GM12864 (cell line): Measurements from ENCODE around the gene BBS1.
"Not testable (repeated sequence)": the region's sequence is repeated elsewhere in the genome, so short reads cannot be mapped to it uniquely, and the experiment has no call there.

Source experiments
- DNase-seq: peaks from one replicate; pipeline ENCODE4 v3.0.0-alpha.2; 2011; ENCODE audit warnings: low read depth
- H3K4me3 ChIP-seq: 2 replicates; pipeline ENCODE4 v1.5.1; 2011; ENCODE audit warnings: mild to moderate bottlenecking, low read depth, low read length, control low read depth
- TF ChIP-seq, protein P1 (sequence below): IDR thresholded peaks from 2 replicates; pipeline ENCODE4 v1.5.1; 2011; ENCODE audit warnings: low read depth, mild to moderate bottlenecking, moderate library complexity, low read length, control low read depth, inconsistent platforms; ENCODE audit errors: missing control alignments

Gene BBS1

DNA sequence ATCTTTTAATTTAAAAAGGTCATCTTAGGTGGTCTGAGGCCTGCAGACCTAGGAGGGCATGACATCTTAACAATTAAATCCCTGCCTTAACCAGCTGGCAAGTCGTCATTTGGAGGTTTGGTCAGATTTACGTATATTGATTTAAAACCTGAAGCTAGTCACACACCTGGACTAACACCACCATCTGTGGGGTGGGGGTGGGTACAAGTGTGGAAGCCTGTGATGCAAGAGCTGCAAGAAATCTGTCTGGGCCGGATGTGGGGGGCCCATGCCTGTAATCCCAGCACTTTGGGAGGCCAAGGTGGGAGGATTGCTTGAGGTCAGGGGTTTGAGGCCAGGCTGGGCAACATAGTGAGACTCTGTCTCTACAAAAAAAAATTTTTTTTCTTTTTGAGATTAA lies 70.8 kb downstream of the BBS1 start:
- no peak overlapping the region for H3K4me3 ChIP-seq
- no peak for DNase-seq
- TF ChIP-seq, protein P1, sequence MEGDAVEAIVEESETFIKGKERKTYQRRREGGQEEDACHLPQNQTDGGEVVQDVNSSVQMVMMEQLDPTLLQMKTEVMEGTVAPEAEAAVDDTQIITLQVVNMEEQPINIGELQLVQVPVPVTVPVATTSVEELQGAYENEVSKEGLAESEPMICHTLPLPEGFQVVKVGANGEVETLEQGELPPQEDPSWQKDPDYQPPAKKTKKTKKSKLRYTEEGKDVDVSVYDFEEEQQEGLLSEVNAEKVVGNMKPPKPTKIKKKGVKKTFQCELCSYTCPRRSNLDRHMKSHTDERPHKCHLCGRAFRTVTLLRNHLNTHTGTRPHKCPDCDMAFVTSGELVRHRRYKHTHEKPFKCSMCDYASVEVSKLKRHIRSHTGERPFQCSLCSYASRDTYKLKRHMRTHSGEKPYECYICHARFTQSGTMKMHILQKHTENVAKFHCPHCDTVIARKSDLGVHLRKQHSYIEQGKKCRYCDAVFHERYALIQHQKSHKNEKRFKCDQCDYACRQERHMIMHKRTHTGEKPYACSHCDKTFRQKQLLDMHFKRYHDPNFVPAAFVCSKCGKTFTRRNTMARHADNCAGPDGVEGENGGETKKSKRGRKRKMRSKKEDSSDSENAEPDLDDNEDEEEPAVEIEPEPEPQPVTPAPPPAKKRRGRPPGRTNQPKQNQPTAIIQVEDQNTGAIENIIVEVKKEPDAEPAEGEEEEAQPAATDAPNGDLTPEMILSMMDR: no peak

DNA sequence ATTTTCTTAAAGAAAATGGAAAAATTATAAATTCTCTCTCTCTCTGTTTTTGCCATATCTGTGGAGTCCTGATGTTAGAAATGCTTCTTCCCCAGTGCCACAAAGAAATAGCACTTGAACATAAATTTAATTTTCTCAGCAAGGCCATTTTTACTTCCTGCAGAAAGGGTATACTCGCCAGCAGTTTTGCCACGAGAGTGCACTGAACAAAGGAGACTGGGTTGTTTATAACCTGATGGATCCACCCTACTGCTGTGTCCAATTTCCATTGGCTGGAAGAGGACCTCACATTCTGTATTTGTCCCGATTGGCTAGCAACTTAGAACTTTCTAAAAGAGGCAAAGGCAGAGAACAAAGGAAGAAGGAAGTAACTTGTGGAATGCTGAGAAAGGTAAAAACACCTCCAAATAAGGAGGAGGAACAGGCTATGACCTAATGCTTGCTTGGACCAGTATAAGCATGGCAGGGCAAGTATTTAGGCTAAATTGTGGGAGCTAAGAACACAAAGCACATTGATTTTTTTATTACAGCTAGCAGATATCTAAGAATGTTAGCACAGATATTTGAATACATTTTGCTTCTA lies 72.2 kb downstream of the BBS1 start:
- DNase-seq, H3K4me3 ChIP-seq: not testable (repeated sequence)
